Liver (tissue), 3 donors: ENCODE results near the gene SRGAP3.

ENCODE experiments used
- GABPA ChIP-seq, 2 donors: IDR thresholded peaks in 1 of 2; conservative IDR thresholded peaks in 1 of 2; 2 replicates each; pipeline ENCODE4 v1.6.1; 2016; ENCODE audit warnings: antibody characterized with exemption in 2 of 2, mild to moderate bottlenecking in 1 of 2, moderate library complexity in 1 of 2
- RAD21 ChIP-seq, 2 donors: IDR thresholded peaks; 2 replicates each; pipeline ENCODE4 v1.6.1; 2016; ENCODE audit warnings: antibody characterized with exemption in 2 of 2, mild to moderate bottlenecking in 2 of 2
- SP1 ChIP-seq: IDR thresholded peaks from 2 replicates; pipeline ENCODE4 v1.6.1; 2018; ENCODE audit warnings: antibody characterized with exemption, mild to moderate bottlenecking
- YY1 ChIP-seq: IDR thresholded peaks from 2 replicates; pipeline ENCODE4 v1.6.1; 2016; ENCODE audit warnings: antibody characterized with exemption, mild to moderate bottlenecking
- TF ChIP-seq, protein P1 (sequence below): IDR thresholded peaks from 2 replicates; pipeline ENCODE4 v1.6.1; 2016; ENCODE audit warnings: antibody characterized with exemption, mild to moderate bottlenecking
- TF ChIP-seq, protein P2 (sequence below): fragments of 150-350 bp; IDR thresholded peaks from 2 replicates; pipeline ENCODE4 v1.5.1; 2017; ENCODE audit warnings: improper control_type of control experiment, low read depth, low read length; ENCODE audit not compliant: missing input control
- TF ChIP-seq, protein P3 (sequence below): IDR thresholded peaks from 2 replicates; pipeline ENCODE4 v1.6.1; 2016; ENCODE audit warnings: antibody characterized with exemption
- TF ChIP-seq, protein P4 (sequence below): IDR thresholded peaks from 2 replicates; pipeline ENCODE4 v1.6.1; 2016; ENCODE audit warnings: antibody characterized with exemption
- donor health status: healthy.
- donor health status: healthy.

DNA sequence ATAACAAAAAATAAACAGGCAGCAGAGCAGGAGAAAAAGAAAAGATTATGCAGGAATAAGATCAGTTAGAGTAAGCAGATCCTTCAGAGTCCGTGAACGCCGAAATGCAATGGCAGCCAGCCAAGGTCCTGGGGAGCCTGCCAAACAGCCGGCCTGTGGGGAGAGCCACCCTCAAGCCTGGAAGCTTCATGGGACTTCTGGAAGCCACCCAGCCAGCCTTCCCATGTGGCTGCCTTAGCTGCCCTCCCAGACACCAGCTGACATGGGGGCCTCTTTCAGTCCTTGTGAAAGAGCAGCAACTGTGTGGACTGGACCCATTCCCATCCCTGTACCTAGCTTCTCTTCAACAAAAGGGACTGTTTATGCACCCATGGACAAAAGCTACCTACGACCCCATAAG, 221.3 kb downstream of the SRGAP3 start:
- TF ChIP-seq, protein P1, sequence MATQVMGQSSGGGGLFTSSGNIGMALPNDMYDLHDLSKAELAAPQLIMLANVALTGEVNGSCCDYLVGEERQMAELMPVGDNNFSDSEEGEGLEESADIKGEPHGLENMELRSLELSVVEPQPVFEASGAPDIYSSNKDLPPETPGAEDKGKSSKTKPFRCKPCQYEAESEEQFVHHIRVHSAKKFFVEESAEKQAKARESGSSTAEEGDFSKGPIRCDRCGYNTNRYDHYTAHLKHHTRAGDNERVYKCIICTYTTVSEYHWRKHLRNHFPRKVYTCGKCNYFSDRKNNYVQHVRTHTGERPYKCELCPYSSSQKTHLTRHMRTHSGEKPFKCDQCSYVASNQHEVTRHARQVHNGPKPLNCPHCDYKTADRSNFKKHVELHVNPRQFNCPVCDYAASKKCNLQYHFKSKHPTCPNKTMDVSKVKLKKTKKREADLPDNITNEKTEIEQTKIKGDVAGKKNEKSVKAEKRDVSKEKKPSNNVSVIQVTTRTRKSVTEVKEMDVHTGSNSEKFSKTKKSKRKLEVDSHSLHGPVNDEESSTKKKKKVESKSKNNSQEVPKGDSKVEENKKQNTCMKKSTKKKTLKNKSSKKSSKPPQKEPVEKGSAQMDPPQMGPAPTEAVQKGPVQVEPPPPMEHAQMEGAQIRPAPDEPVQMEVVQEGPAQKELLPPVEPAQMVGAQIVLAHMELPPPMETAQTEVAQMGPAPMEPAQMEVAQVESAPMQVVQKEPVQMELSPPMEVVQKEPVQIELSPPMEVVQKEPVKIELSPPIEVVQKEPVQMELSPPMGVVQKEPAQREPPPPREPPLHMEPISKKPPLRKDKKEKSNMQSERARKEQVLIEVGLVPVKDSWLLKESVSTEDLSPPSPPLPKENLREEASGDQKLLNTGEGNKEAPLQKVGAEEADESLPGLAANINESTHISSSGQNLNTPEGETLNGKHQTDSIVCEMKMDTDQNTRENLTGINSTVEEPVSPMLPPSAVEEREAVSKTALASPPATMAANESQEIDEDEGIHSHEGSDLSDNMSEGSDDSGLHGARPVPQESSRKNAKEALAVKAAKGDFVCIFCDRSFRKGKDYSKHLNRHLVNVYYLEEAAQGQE = no peak
- TF ChIP-seq YY1 (no peak), RAD21 (IDR thresholded peaks at IDR 0.05) (no peak), SP1 (no peak), GABPA (IDR thresholded peaks at IDR 0.05 in 1 of 2, conservative IDR thresholded peaks at IDR 0.05 in 1 of 2) (no peak)
- TF ChIP-seq, protein P2, sequence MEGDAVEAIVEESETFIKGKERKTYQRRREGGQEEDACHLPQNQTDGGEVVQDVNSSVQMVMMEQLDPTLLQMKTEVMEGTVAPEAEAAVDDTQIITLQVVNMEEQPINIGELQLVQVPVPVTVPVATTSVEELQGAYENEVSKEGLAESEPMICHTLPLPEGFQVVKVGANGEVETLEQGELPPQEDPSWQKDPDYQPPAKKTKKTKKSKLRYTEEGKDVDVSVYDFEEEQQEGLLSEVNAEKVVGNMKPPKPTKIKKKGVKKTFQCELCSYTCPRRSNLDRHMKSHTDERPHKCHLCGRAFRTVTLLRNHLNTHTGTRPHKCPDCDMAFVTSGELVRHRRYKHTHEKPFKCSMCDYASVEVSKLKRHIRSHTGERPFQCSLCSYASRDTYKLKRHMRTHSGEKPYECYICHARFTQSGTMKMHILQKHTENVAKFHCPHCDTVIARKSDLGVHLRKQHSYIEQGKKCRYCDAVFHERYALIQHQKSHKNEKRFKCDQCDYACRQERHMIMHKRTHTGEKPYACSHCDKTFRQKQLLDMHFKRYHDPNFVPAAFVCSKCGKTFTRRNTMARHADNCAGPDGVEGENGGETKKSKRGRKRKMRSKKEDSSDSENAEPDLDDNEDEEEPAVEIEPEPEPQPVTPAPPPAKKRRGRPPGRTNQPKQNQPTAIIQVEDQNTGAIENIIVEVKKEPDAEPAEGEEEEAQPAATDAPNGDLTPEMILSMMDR = no peak
- TF ChIP-seq, protein P3, sequence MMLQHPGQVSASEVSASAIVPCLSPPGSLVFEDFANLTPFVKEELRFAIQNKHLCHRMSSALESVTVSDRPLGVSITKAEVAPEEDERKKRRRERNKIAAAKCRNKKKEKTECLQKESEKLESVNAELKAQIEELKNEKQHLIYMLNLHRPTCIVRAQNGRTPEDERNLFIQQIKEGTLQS = no peak
- TF ChIP-seq, protein P4, sequence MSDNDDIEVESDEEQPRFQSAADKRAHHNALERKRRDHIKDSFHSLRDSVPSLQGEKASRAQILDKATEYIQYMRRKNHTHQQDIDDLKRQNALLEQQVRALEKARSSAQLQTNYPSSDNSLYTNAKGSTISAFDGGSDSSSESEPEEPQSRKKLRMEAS = no peak
